B cell (primary cell): ENCODE results near the gene MLLT10. TPM values are rescaled to one million over a fixed set of nuclear protein-coding genes. Genes with fewer than 3 reads are reported as not detected.

Experiments
- ATAC-seq: fragments of 200-7000 bp; cut with Tn5 transposase; one replicate; pipeline ENCODE4 v1.10.0; 2021; ENCODE audit warnings: low read depth, mild to moderate bottlenecking, moderate number of reproducible peaks, moderate library complexity
- CTCF ChIA-PET: fragments of 350-600 bp; sonication (Branson Sonifier 250); formaldehyde crosslinking; loops from one replicate; lab custom pipeline; 2021; ENCODE audit warnings: antibody characterized with exemption, inconsistent platforms; lab: Charles Lee
- POLR2A ChIA-PET: fragments of 350-600 bp; sonication (Branson Sonifier 250); formaldehyde crosslinking; loops from one replicate; lab custom pipeline; 2021; ENCODE audit warnings: antibody characterized with exemption; lab: Charles Lee
- DNase-seq: peaks from one replicate; pipeline ENCODE4 v3.0.0; 2013
- H2AFZ ChIP-seq: 2 replicates; pipeline ENCODE4 v1.6.1; 2012; ENCODE audit warnings: mild to moderate bottlenecking, low read depth, low read length; ENCODE audit not compliant: insufficient read depth, poor library complexity, severe bottlenecking
- H3K27ac ChIP-seq, 2 donors: 1 replicate in 1 of 2; 2 replicates in 1 of 2; pipeline ENCODE4 v1.5.1; 2012 to 2013; ENCODE audit warnings: low read length in 2 of 2, mild to moderate bottlenecking in 2 of 2, moderate library complexity in 1 of 2
- H3K27me3 ChIP-seq, 4 experiments: fragments of 200-600 bp in 1 of 4; sonication (generic) in 1 of 4; replicated peaks in 1 of 4; 1 replicate in 2 of 4; 2 replicates in 2 of 4; pipeline versions ENCODE4 v1.6.1 to v1.7.0; 2013 to 2016; ENCODE audit warnings: low read length in 3 of 4, mild to moderate bottlenecking in 2 of 4, mixed read lengths in 1 of 4, moderate library complexity in 1 of 4; ENCODE audit not compliant: insufficient read depth in 4 of 4, control insufficient read depth in 3 of 4; ENCODE audit errors: control extremely low read depth in 1 of 4
- H3K36me3 ChIP-seq, 2 experiments: replicated peaks in 1 of 2; 1 replicate in 1 of 2; 2 replicates in 1 of 2; pipeline versions ENCODE4 v1.6.1 to v1.7.1; 2013; ENCODE audit warnings: low read length in 1 of 2; ENCODE audit not compliant: insufficient read depth in 2 of 2, control insufficient read depth in 1 of 2; ENCODE audit errors: control extremely low read depth in 1 of 2, extremely low read depth in 1 of 2
- H3K4me1 ChIP-seq, 2 donors: fragments of 200-600 bp in 1 of 2; sonication (generic) in 1 of 2; 1 replicate in 1 of 2; 2 replicates in 1 of 2; pipeline versions ENCODE4 v1.5.1 to v1.6.1; 2013 to 2017; ENCODE audit warnings: low read length in 2 of 2; ENCODE audit not compliant: control insufficient read depth in 2 of 2, insufficient read depth in 2 of 2
- H3K4me2 ChIP-seq: replicated peaks from 2 replicates; pipeline ENCODE3; 2012; ENCODE audit warnings: mild to moderate bottlenecking, low read depth, low read length; ENCODE audit not compliant: poor library complexity, severe bottlenecking
- H3K4me3 ChIP-seq, 5 experiments: fragments of 200-600 bp in 1 of 5; sonication (generic) in 1 of 5; 1 replicate in 3 of 5; 2 replicates in 2 of 5; pipeline versions ENCODE4 v1.5.1 to v1.7.0; 2011 to 2016; ENCODE audit warnings: low read length in 4 of 5, mild to moderate bottlenecking in 4 of 5, low read depth in 2 of 5, control low read depth in 1 of 5, moderate library complexity in 1 of 5; ENCODE audit not compliant: insufficient read depth in 1 of 5; ENCODE audit errors: control extremely low read depth in 1 of 5, extremely low read depth in 1 of 5
- H3K79me2 ChIP-seq: fragments of 200-600 bp; sonication (generic); one replicate; pipeline ENCODE4 v1.6.0; 2016; ENCODE audit warnings: low read length; ENCODE audit not compliant: control insufficient read depth, insufficient read depth
- H3K9ac ChIP-seq: fragments of 200-600 bp; sonication (generic); 2 replicates; pipeline ENCODE4 v1.6.1; 2017; ENCODE audit warnings: mild to moderate bottlenecking, low read length, moderate library complexity
- H3K9me3 ChIP-seq, 3 donors: one replicate each; pipeline versions ENCODE4 v1.6.1 to v1.7.1; 2013; ENCODE audit warnings: low read length in 2 of 3; ENCODE audit not compliant: control insufficient read depth in 2 of 3, insufficient read depth in 1 of 3; ENCODE audit errors: control extremely low read depth in 1 of 3
- H4K20me1 ChIP-seq: 2 replicates; pipeline ENCODE4 v1.6.0; 2012; ENCODE audit warnings: mild to moderate bottlenecking, low read length; ENCODE audit not compliant: insufficient read depth, control insufficient read depth, poor library complexity, severe bottlenecking
- H3K27ac Mint-ChIP-seq: one replicate; pipeline ENCODE4 v1.8.0; 2021; ENCODE audit warnings: mixed read lengths
- H3K27me3 Mint-ChIP-seq: one replicate; pipeline ENCODE4 v1.8.0; 2021; ENCODE audit warnings: mixed read lengths
- H3K4me1 Mint-ChIP-seq: one replicate; pipeline ENCODE4 v1.8.0; 2021; ENCODE audit warnings: mixed read lengths
- H3K4me3 Mint-ChIP-seq: one replicate; pipeline ENCODE4 v1.8.0; 2021; ENCODE audit warnings: mixed read lengths
- H3K9me3 Mint-ChIP-seq: one replicate; pipeline ENCODE4 v1.8.0; 2022; ENCODE audit warnings: mixed read lengths; ENCODE audit not compliant: insufficient read depth
- CTCF ChIP-seq: fragments of 200-600 bp; IDR thresholded peaks from one replicate; pipeline ENCODE4 v1.8.0; 2022; ENCODE audit warnings: antibody characterized with exemption, mild to moderate bottlenecking
- EZH2 ChIP-seq: IDR thresholded peaks from 2 replicates; pipeline ENCODE4 v1.6.1; 2012; ENCODE audit warnings: borderline replicate concordance, low read depth, mild to moderate bottlenecking, moderate library complexity, low read length; ENCODE audit not compliant: insufficient read depth, poor library complexity, severe bottlenecking
- WGBS: methylation state at CpG from one replicate; pipeline ENCODE4 v1.1.5; 2013; ENCODE audit warnings: missing lambda C conversion rate; ENCODE audit not compliant: insufficient coverage; 5-methylcytosine and 5-hydroxymethylcytosine counted together
- intact Hi-C: fragments of 100-400 bp; cut with micrococcal nuclease; formaldehyde crosslinking; loops from one replicate; pipeline ENCODE4 v1.10.0; 2022
- polyA plus RNA-seq: library from polyadenylated mRNA; depleted of rRNA; stranded (reverse); fragments of >200 nt; gene quantifications from 2 replicates; pipeline ENCODE4 v1.2.3, GENCODE V29; 2012
- total RNA-seq, 2 donors: library from RNA; stranded (reverse); fragments of 120-200 nt in 1 of 2; gene quantifications; 1 replicate in 1 of 2; 2 replicates in 1 of 2; pipeline versions ENCODE4 v1.2.3 to v1.2.4, GENCODE V29; 2013 to 2022

Gene MLLT10
- total and polyA plus RNA-seq, 2 donors (not counting 1 experiment from before 2014, with no cell fraction given) = 21.7 to 70.5 TPM

GRCh38 chr10:21754410-21755011, 220.5 kb downstream of the MLLT10 start:
- H3K27me3 ChIP-seq = no peaks in the 10 kb centered on the region
- 100% methylated on average over 9 of the region's 10 CpGs for WGBS
- intact Hi-C loops = no loop called here
- ATAC-seq (no peak), DNase-seq (no peak)
- H2AFZ ChIP-seq = no peak overlapping the region
- no peaks in the 10 kb centered on the region for H3K9me3 ChIP-seq
- ChIA-PET CTCF (no interaction called here), POLR2A (no interaction called here)
- H3K4me1 ChIP-seq = no peaks in the 10 kb centered on the region
- Mint-ChIP-seq H3K27ac (no peak overlapping the region), H3K4me1 (no peaks in the 10 kb centered on the region), H3K4me3 (no peak overlapping the region), H3K27me3 (no peaks in the 10 kb centered on the region), H3K9me3 (no peaks in the 10 kb centered on the region)
- H3K79me2 ChIP-seq = no peaks in the 10 kb centered on the region
- H4K20me1 ChIP-seq = no peaks in the 10 kb centered on the region
- no peak overlapping the region for H3K4me2 ChIP-seq
- H3K4me3 ChIP-seq = no peak overlapping the region
- no peak for TF ChIP-seq CTCF
- no peak for TF ChIP-seq EZH2
- H3K9ac ChIP-seq = no peak overlapping the region
- no peak overlapping the region for H3K27ac ChIP-seq
- H3K36me3 ChIP-seq = peaks cover 0 to 4% of the 10 kb centered on the region in 2 experiments

- Histone ChIP-seq H3K27me3 (no peaks in the 10 kb centered on the region), H2AFZ (no peak overlapping the region), H3K9ac (no peak overlapping the region), H3K4me2 (no peak overlapping the region), H3K9me3 (peaks cover 0 to 3% (median 0%) of the 10 kb centered on the region in 3 donors), H3K36me3 (peaks cover 0 to 5% of the 10 kb centered on the region in 2 experiments), H4K20me1 (no peaks in the 10 kb centered on the region), H3K4me1 (no peaks in the 10 kb centered on the region), H3K4me3 (no peak overlapping the region), H3K27ac (no peak overlapping the region), H3K79me2 (no peaks in the 10 kb centered on the region)
- no peak overlapping the region for H3K27ac Mint-ChIP-seq
- ChIA-PET CTCF (no interaction called here), POLR2A (no interaction called here)
- H3K4me3 Mint-ChIP-seq = no peak overlapping the region
- no peaks in the 10 kb centered on the region for H3K27me3 Mint-ChIP-seq
- DNase-seq = no peak
- no peak for TF ChIP-seq CTCF
- TF ChIP-seq EZH2 = no peak
- no peaks in the 10 kb centered on the region for H3K9me3 Mint-ChIP-seq
- ATAC-seq = no peak
- H3K4me1 Mint-ChIP-seq = no peaks in the 10 kb centered on the region
- intact Hi-C loops = no loop called here
- 99% methylated on average over 12 of the region's 12 CpGs for whole genome bisulfite sequencing
These were observed 222.7 kb downstream of the MLLT10 start for GRCh38 chr10:21756707-21757106.
